ENCODE data around the gene N4BP2L2.

Gene N4BP2L2

GRCh38 chr13:32448972-32449371 lies 89.6 kb downstream of the N4BP2L2 start:
- H3K4me3 ChIP-seq (ENCODE audit: low read depth, low read length): no peak overlapping the region
- TF ChIP-seq, protein P1, sequence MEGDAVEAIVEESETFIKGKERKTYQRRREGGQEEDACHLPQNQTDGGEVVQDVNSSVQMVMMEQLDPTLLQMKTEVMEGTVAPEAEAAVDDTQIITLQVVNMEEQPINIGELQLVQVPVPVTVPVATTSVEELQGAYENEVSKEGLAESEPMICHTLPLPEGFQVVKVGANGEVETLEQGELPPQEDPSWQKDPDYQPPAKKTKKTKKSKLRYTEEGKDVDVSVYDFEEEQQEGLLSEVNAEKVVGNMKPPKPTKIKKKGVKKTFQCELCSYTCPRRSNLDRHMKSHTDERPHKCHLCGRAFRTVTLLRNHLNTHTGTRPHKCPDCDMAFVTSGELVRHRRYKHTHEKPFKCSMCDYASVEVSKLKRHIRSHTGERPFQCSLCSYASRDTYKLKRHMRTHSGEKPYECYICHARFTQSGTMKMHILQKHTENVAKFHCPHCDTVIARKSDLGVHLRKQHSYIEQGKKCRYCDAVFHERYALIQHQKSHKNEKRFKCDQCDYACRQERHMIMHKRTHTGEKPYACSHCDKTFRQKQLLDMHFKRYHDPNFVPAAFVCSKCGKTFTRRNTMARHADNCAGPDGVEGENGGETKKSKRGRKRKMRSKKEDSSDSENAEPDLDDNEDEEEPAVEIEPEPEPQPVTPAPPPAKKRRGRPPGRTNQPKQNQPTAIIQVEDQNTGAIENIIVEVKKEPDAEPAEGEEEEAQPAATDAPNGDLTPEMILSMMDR (IDR thresholded peaks at IDR 0.05; ENCODE audit: insufficient read depth, low read length, missing control alignments): no peak
- CTCF ChIA-PET: interaction anchor here (0.7 to 1.4 kb wide), 2 partner anchors 40 to 90 kb away, joined by 3 read pairs; partner anchors contain the start of gene N4BP2L2
- DNase-seq (ENCODE audit: low read depth, low spot score): no peak
- POLR2A ChIA-PET: no interaction called here

GRCh38 chr13:32447894-32448623 lies 90.5 kb downstream of the N4BP2L2 start:
- no peak for DNase-seq (ENCODE audit: low read depth, low spot score)
- no peak overlapping the region for H3K4me3 ChIP-seq (ENCODE audit: low read depth, low read length)
- TF ChIP-seq, protein P1 (IDR thresholded peaks at IDR 0.05; ENCODE audit: insufficient read depth, low read length, missing control alignments): no peak
- ChIA-PET CTCF (interaction anchor here (1.4 kb wide), 1 partner anchor 39 kb away, joined by 3 read pairs; no protein-coding TSS in a partner anchor), POLR2A (interaction anchor here (1.2 kb wide), 1 partner anchor 128 kb away, joined by 3 read pairs; no protein-coding TSS in a partner anchor)

GRCh38 chr13:32446773-32447465 lies 91.7 kb downstream of the N4BP2L2 start:
- no peak for DNase-seq (ENCODE audit: low read depth, low spot score)
- H3K4me3 ChIP-seq (ENCODE audit: low read depth, low read length): no peak overlapping the region
- ChIA-PET POLR2A (interaction anchor here (0.5 kb wide), 1 partner anchor 9 kb away, joined by 3 read pairs; no protein-coding TSS in a partner anchor), CTCF (no interaction called here)
- TF ChIP-seq, protein P1 (IDR thresholded peaks at IDR 0.05; ENCODE audit: insufficient read depth, low read length, missing control alignments): no peak

DNA sequence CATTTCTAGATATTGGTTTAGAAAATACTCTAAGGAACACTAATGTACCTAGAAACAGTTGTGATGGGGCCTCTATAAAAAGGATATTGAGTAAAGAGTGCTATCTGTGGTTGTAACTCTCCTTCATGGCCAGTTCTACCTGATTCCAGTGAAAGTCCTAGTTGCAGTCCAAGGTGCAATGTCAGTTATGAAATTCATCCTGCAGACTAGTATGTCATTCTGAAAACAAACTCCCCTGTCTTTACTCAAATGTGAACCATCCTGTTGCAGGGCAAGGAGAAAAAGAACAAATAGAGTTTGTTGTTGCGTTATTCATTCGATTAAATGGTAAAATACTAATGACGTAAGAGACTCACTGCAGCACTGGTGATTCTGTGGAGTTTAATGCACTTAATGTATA lies 92.4 kb downstream of the N4BP2L2 start:
- POLR2A ChIA-PET: no interaction called here
- TF ChIP-seq, protein P1 (IDR thresholded peaks at IDR 0.05; ENCODE audit: insufficient read depth, low read length, missing control alignments): no peak
- CTCF ChIA-PET: interaction anchor here (1.4 kb wide), 1 partner anchor 10 kb away, joined by 3 read pairs; no protein-coding TSS in a partner anchor
- no peak overlapping the region for H3K4me3 ChIP-seq (ENCODE audit: low read depth, low read length)
- no peak for DNase-seq (ENCODE audit: low read depth, low spot score)

GRCh38 chr13:32445461-32445860 lies 93.1 kb downstream of the N4BP2L2 start:
- TF ChIP-seq, protein P1 (IDR thresholded peaks at IDR 0.05; ENCODE audit: insufficient read depth, low read length, missing control alignments): no peak
- DNase-seq (ENCODE audit: low read depth, low spot score): no peak
- ChIA-PET CTCF (interaction anchor here (1.1 to 1.4 kb wide), 2 partner anchors 11 to 281 kb away, joined by 3 to 4 read pairs; no protein-coding TSS in a partner anchor), POLR2A (no interaction called here)
- H3K4me3 ChIP-seq (ENCODE audit: low read depth, low read length): no peak overlapping the region

- CTCF ChIA-PET: interaction anchor here (0.9 to 1.3 kb wide), 4 partner anchors 9 to 533 kb away, joined by 3 to 6 read pairs (median 4); no protein-coding TSS in a partner anchor
- no peak for DNase-seq (ENCODE audit: low read depth, low spot score)
- TF ChIP-seq, protein P1 (IDR thresholded peaks at IDR 0.05; ENCODE audit: insufficient read depth, low read length, missing control alignments): peak; percentile 16
- no peak overlapping the region for H3K4me3 ChIP-seq (ENCODE audit: low read depth, low read length)
- POLR2A ChIA-PET: no interaction called here
Observed at GRCh38 chr13:32443111-32443510, 95.5 kb downstream of the N4BP2L2 start.

All from AG04449 (cell line).